Effector memory CD8-positive, alpha-beta T cell (primary cell): ENCODE measurements around the gene CST8.

Experiments used
- ATAC-seq: fragments of 150-1000 bp; cut with Tn5 transposase; replicated peaks from 2 replicates; pipeline ENCODE4 v1.10.0; 2021; ENCODE audit warnings: mild to moderate bottlenecking, moderate library complexity
- DNase-seq, 3 experiments: peaks; one replicate each; pipeline ENCODE4 v3.0.0; 2021
- H3K27ac Mint-ChIP-seq, 2 donors: one replicate each; pipeline ENCODE4 v1.8.0; 2022; ENCODE audit warnings: mild to moderate bottlenecking in 2 of 2, mixed read lengths in 2 of 2, moderate library complexity in 2 of 2
- H3K27me3 Mint-ChIP-seq, 2 donors: one replicate each; pipeline ENCODE4 v1.8.0; 2022; ENCODE audit warnings: mixed read lengths in 2 of 2
- H3K36me3 Mint-ChIP-seq: one replicate; pipeline ENCODE4 v1.8.0; 2022; ENCODE audit warnings: mild to moderate bottlenecking, moderate library complexity, mixed read lengths; ENCODE audit not compliant: insufficient read depth
- H3K4me1 Mint-ChIP-seq, 2 donors: one replicate each; pipeline ENCODE4 v1.8.0; 2022; ENCODE audit warnings: low read depth in 2 of 2, mixed read lengths in 2 of 2
- H3K4me3 Mint-ChIP-seq, 2 donors: one replicate each; pipeline ENCODE4 v1.8.0; 2022; ENCODE audit warnings: mild to moderate bottlenecking in 2 of 2, mixed read lengths in 2 of 2, moderate library complexity in 2 of 2
- H3K9me3 Mint-ChIP-seq, 2 donors: one replicate each; pipeline ENCODE4 v1.8.0; 2022; ENCODE audit warnings: mixed read lengths in 2 of 2

Gene CST8

GRCh38 chr20:23515250-23515939 lies 24.5 kb downstream of the CST8 start:
- Mint-ChIP-seq H3K27me3 (peaks cover 0 to 15% of the 10 kb centered on the region in 2 donors), H3K4me3 (no peak overlapping the region), H3K27ac (no peak overlapping the region), H3K4me1 (no peaks in the 10 kb centered on the region), H3K9me3 (no peaks in the 10 kb centered on the region), H3K36me3 (peaks cover 3% of the 10 kb centered on the region)
- no peak for DNase-seq
- ATAC-seq, result no peak

GRCh38 chr20:23517719-23518118 lies 26.8 kb downstream of the CST8 start:
- no peak for DNase-seq
- no peak for ATAC-seq
- peaks cover 0 to 15% of the 10 kb centered on the region in 2 donors for H3K27me3 Mint-ChIP-seq
- no peaks in the 10 kb centered on the region for H3K4me1 Mint-ChIP-seq
- no peak overlapping the region for H3K27ac Mint-ChIP-seq
- no peaks in the 10 kb centered on the region for H3K9me3 Mint-ChIP-seq
- no peak overlapping the region for H3K4me3 Mint-ChIP-seq
- H3K36me3 Mint-ChIP-seq, result no peaks in the 10 kb centered on the region

DNA sequence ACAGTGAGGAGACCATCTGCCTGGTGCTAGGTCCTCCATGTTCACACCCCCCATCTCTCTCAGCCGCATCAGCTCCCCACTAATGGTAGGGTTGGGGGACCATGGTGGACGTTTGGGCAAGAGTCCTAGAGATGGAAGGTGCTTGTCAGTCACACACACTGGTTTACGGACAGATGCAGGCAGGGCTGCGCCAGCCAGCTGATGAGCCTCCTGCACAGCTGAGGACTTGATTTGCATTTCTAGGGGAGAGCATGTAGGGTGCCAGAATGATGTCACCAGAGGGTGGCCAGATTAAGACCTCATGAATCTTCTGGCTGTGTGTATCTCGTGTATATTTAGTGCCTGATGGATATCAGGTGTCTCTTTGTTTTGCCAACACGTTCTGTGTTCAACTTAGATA lies 28.6 kb downstream of the CST8 start:
- H3K4me1 Mint-ChIP-seq, result no peaks in the 10 kb centered on the region
- ATAC-seq, result no peak
- DNase-seq, result no peak
- no peak overlapping the region for H3K27ac Mint-ChIP-seq
- no peaks in the 10 kb centered on the region for H3K36me3 Mint-ChIP-seq
- no peaks in the 10 kb centered on the region for H3K9me3 Mint-ChIP-seq
- peaks cover 0 to 15% of the 10 kb centered on the region in 2 donors for H3K27me3 Mint-ChIP-seq
- H3K4me3 Mint-ChIP-seq, result no peak overlapping the region

GRCh38 chr20:23520185-23520584 lies 29.3 kb downstream of the CST8 start:
- Mint-ChIP-seq H3K9me3 (no peaks in the 10 kb centered on the region), H3K36me3 (no peaks in the 10 kb centered on the region), H3K27ac (no peak overlapping the region)

GRCh38 chr20:23524146-23524545 lies 33.2 kb downstream of the CST8 start:
- H3K27me3 Mint-ChIP-seq, result peaks cover 0 to 3% of the 10 kb centered on the region in 2 donors
- peak overlapping the region in 1 of 2 donors; percentile 49 for H3K27ac Mint-ChIP-seq
- no peak for DNase-seq
- peaks cover 3% of the 10 kb centered on the region in 2 donors for H3K4me1 Mint-ChIP-seq
- no peak for ATAC-seq
- no peaks in the 10 kb centered on the region for H3K36me3 Mint-ChIP-seq
- H3K4me3 Mint-ChIP-seq, result no peak overlapping the region
- H3K9me3 Mint-ChIP-seq, result peaks cover 8 to 11% of the 10 kb centered on the region in 2 donors

More at GRCh38 chr20:23520185-23520584, 29.3 kb downstream of the CST8 start:
- Mint-ChIP-seq H3K4me3 (no peak overlapping the region), H3K4me1 (no peaks in the 10 kb centered on the region), H3K27me3 (peaks cover 0 to 15% of the 10 kb centered on the region in 2 donors)
- no peak for DNase-seq
- ATAC-seq, result no peak

- DNase-seq, result no peak
- no peak for ATAC-seq
- Mint-ChIP-seq H3K9me3 (peaks cover 8 to 14% of the 10 kb centered on the region in 2 donors), H3K4me1 (peaks cover 13 to 16% of the 10 kb centered on the region in 2 donors), H3K27me3 (no peaks in the 10 kb centered on the region), H3K4me3 (no peak overlapping the region), H3K36me3 (no peaks in the 10 kb centered on the region), H3K27ac (no peak overlapping the region)
Measured at GRCh38 chr20:23526850-23527249, 35.9 kb downstream of the CST8 start.

- H3K4me3 Mint-ChIP-seq, result no peak overlapping the region
- H3K36me3 Mint-ChIP-seq, result no peaks in the 10 kb centered on the region
- peaks cover 16 to 19% of the 10 kb centered on the region in 2 donors for H3K4me1 Mint-ChIP-seq
- no peaks in the 10 kb centered on the region for H3K27me3 Mint-ChIP-seq
- peaks cover 8 to 14% of the 10 kb centered on the region in 2 donors for H3K9me3 Mint-ChIP-seq
- DNase-seq (no peak), ATAC-seq (no peak)
- H3K27ac Mint-ChIP-seq, result no peak overlapping the region
Measured at GRCh38 chr20:23528867-23529431, 38.0 kb downstream of the CST8 start.

DNA sequence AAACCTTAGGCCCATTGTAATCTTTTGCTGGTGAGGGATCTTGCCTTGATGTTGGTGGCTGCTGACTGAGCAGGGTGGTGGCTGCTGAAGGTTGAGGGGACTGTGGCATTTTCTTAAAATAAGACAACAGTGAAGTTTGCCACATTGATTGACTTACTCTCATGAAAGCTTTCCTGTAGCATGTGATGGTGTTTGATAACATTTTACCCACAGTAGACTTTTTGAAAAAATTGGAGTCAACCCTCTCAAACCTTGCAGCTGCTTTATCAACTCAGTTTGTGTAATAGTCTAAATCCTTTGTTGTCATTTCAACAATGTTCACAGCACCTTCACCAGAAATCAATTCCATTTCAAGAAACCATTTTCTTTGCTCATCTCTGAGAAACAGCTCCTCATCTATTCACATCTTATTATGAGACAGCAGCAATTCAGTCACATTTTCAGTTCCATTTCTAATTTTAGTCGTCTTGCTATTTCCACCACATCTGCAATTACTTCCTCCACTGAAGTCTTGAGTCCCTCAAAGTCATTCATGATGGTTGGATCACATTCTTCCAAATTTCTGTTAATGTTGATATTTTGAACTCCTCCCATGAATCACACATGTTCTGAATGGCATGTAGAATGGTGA lies 40.1 kb downstream of the CST8 start:
- ATAC-seq, result peak; percentile 74
- peak overlapping the region; percentile 29 to 47 for H3K27ac Mint-ChIP-seq
- no peak for DNase-seq
- H3K4me1 Mint-ChIP-seq, result peaks cover 13 to 19% of the 10 kb centered on the region in 2 donors
- peaks cover 8 to 14% of the 10 kb centered on the region in 2 donors for H3K9me3 Mint-ChIP-seq
- no peaks in the 10 kb centered on the region for H3K27me3 Mint-ChIP-seq
- H3K36me3 Mint-ChIP-seq, result no peaks in the 10 kb centered on the region
- H3K4me3 Mint-ChIP-seq, result peak overlapping the region; percentile 4 to 20

GRCh38 chr20:23532533-23532932 lies 41.6 kb downstream of the CST8 start:
- Mint-ChIP-seq H3K36me3 (no peaks in the 10 kb centered on the region), H3K27me3 (no peaks in the 10 kb centered on the region), H3K27ac (no peak overlapping the region), H3K9me3 (peaks cover 8% of the 10 kb centered on the region in 2 donors), H3K4me1 (peaks cover 13 to 19% of the 10 kb centered on the region in 2 donors), H3K4me3 (no peak overlapping the region)
- no peak for ATAC-seq
- DNase-seq, result no peak

DNA sequence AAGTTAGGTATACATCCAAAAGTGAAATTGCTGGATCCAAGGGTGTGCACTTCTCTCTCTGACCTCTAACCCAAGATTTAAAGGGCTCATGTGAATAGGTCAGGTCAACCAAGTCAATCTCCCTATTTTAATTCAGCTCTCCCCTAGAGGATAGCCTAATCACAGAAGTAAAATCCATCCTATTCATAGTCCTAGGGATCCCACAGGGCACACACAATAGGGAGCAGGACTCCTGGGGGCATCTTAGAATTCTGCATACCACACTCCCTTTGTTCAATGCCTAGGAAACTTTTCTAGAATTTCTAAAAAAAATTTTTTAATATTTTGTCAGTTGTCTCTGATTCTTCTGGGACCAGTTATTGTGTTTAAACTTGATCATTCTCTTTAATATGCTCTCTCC lies 42.2 kb downstream of the CST8 start:
- ATAC-seq (no peak), DNase-seq (no peak)
- H3K27ac Mint-ChIP-seq, result no peak overlapping the region
- H3K9me3 Mint-ChIP-seq, result peaks cover 6 to 7% of the 10 kb centered on the region in 2 donors
- peaks cover 2% of the 10 kb centered on the region for H3K36me3 Mint-ChIP-seq
- H3K4me1 Mint-ChIP-seq, result peaks cover 13 to 19% of the 10 kb centered on the region in 2 donors
- no peaks in the 10 kb centered on the region for H3K27me3 Mint-ChIP-seq
- H3K4me3 Mint-ChIP-seq, result no peak overlapping the region

GRCh38 chr20:23534801-23535593 lies 44.1 kb downstream of the CST8 start:
- ATAC-seq, result no peak
- H3K4me3 Mint-ChIP-seq, result no peak overlapping the region
- H3K4me1 Mint-ChIP-seq, result peaks cover 13 to 15% of the 10 kb centered on the region in 2 donors
- peaks cover 0 to 6% of the 10 kb centered on the region in 2 donors for H3K9me3 Mint-ChIP-seq
- H3K36me3 Mint-ChIP-seq, result peaks cover 4% of the 10 kb centered on the region
- H3K27me3 Mint-ChIP-seq, result peaks cover 8 to 13% of the 10 kb centered on the region in 2 donors
- DNase-seq, result no peak
- H3K27ac Mint-ChIP-seq, result no peak overlapping the region

DNA sequence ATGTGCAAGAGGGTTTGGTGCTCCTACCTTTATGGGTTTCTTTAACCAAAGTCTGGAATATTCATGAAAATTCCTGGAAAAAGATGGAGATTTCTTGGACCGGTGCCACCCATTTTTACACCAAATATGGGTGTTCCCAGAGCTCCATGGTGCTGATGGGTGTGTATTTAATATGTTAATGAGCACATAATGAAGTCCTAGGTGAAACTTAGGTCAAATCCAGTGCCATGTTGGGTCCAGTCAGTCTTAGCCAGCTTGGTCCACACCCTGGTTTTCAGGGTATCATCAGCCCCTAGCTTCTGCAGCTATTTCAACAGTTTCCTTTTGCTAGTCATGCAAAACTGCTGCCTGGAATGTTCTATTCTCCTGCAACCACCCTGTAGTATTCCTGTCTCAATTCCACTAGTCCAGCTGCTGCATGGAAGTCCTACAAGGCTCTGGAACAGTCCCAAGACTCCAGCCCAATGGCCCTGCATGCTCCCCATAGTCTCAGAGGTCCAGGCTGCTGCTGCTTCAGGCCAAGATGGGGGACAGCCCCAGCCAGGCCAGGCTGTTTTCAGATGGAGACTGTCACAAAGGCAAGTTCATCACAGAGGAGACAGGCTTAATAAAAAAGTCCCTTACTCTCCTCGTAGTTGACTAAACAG lies 45.5 kb downstream of the CST8 start:
- no peak overlapping the region for H3K27ac Mint-ChIP-seq
- H3K36me3 Mint-ChIP-seq, result peaks cover 4% of the 10 kb centered on the region
- no peak overlapping the region for H3K4me3 Mint-ChIP-seq
- peaks cover 2 to 6% of the 10 kb centered on the region in 2 donors for H3K4me1 Mint-ChIP-seq
- ATAC-seq, result no peak
- DNase-seq, result no peak
- peaks cover 8 to 15% of the 10 kb centered on the region in 2 donors for H3K27me3 Mint-ChIP-seq
- peaks cover 0 to 6% of the 10 kb centered on the region in 2 donors for H3K9me3 Mint-ChIP-seq

DNA sequence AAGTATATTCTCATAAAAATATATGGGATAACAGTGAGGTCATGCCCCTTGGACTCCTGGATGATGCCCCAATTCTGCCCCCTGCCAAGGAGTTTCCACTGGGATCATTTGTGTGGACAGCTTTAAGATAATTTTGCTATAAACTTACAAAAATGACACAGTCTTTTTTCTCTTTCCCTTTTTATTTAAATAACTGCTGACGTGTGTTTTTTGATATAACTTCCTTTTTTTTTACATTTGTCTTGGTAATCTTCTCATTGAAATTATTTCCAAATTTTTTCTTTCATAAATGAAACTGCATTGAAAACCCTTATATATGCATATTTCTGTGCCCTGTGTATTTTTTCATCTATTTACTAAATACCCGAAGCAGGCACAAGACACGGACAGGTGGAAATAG lies 46.1 kb downstream of the CST8 start:
- H3K27me3 Mint-ChIP-seq, result peaks cover 8 to 15% of the 10 kb centered on the region in 2 donors
- H3K4me1 Mint-ChIP-seq, result peaks cover 0 to 6% of the 10 kb centered on the region in 2 donors
- ATAC-seq, result no peak
- H3K36me3 Mint-ChIP-seq, result peaks cover 4% of the 10 kb centered on the region
- no peak overlapping the region for H3K4me3 Mint-ChIP-seq
- peaks cover 0 to 6% of the 10 kb centered on the region in 2 donors for H3K9me3 Mint-ChIP-seq
- DNase-seq, result no peak
- H3K27ac Mint-ChIP-seq, result no peak overlapping the region
